GM12878 (cell line): Measurements from ENCODE around the gene FERMT3. TPM values are rescaled to one million over a fixed set of nuclear protein-coding genes. Genes with fewer than 3 reads are reported as not detected.

Source experiments
- ATAC-seq: fragments of 200-7000 bp; cut with Tn5 transposase; 3 replicates; pipeline ENCODE4 v1.9.1; 2020; ENCODE audit warnings: mild to moderate bottlenecking, moderate library complexity
- BruUV-seq: library from RNA; stranded (reverse); fragments of 400-500 nt; replicated peaks from 2 replicates; lab custom pipeline; 2021; lab: Mats Ljungman, UMichigan
- CTCF ChIA-PET: fragments of 300-600 bp; sonication (Branson Sonifier 250); formaldehyde crosslinking; extraction: SDS; loops from one replicate; lab custom pipeline; 2021; ENCODE audit warnings: inconsistent platforms; lab: Yijun Ruan, JAX
- POLR2A ChIA-PET: fragments of 350-600 bp; formaldehyde crosslinking; extraction: SDS; loops from one replicate; lab custom pipeline; 2021; ENCODE audit warnings: inconsistent platforms; lab: Charles Lee
- RAD21 ChIA-PET: fragments of 300-600 bp; sonication (Branson Sonifier 250); formaldehyde crosslinking; loops from one replicate; lab custom pipeline; 2023; ENCODE audit warnings: antibody characterized with exemption; ENCODE audit not compliant: unreplicated experiment; lab: Charles Lee
- SMC1A ChIA-PET: fragments of 300-600 bp; sonication (Branson Sonifier 250); formaldehyde crosslinking; loops from one replicate; lab custom pipeline; 2023; ENCODE audit not compliant: unreplicated experiment, uncharacterized antibody; lab: Charles Lee
- DNase-seq: peaks from one replicate; pipeline ENCODE4 v3.0.0-alpha.2; 2011; ENCODE audit warnings: low read depth, low spot score
- FAIRE-seq: peaks from 3 replicates; lab custom pipeline; 2011; peaks lifted over from hg19 to GRCh38; lab: Jason Lieb, UNC
- H2AFZ ChIP-seq: 2 replicates; pipeline ENCODE4 v1.6.0; 2011; ENCODE audit warnings: low read depth, low read length, control low read depth; ENCODE audit not compliant: control insufficient read depth
- H3K27ac ChIP-seq: 2 replicates; pipeline ENCODE4 v1.5.1; 2011; ENCODE audit warnings: control low read depth; ENCODE audit not compliant: control insufficient read depth, insufficient read depth
- H3K27me3 ChIP-seq, 2 experiments: replicated peaks in 1 of 2; 2 replicates each; pipeline versions ENCODE4 v1.6.0 to v1.6.1; 2011; ENCODE audit warnings: low read length in 1 of 2; ENCODE audit not compliant: control insufficient read depth in 2 of 2, insufficient read depth in 2 of 2
- H3K36me3 ChIP-seq, 2 experiments: 2 replicates each; pipeline ENCODE4 v1.5.1; 2011; ENCODE audit warnings: low read length in 1 of 2; ENCODE audit not compliant: control insufficient read depth in 2 of 2, insufficient read depth in 2 of 2
- H3K4me1 ChIP-seq: 2 replicates; pipeline ENCODE4 v1.6.1; 2011; ENCODE audit warnings: mild to moderate bottlenecking, low read length, moderate library complexity, mixed read lengths; ENCODE audit not compliant: control insufficient read depth, insufficient read depth
- H3K4me2 ChIP-seq: 2 replicates; pipeline ENCODE4 v1.6.0; 2011; ENCODE audit warnings: control low read depth; ENCODE audit not compliant: control insufficient read depth, insufficient read depth
- H3K4me3 ChIP-seq: fragments of 200-600 bp; sonication (generic); 2 replicates; pipeline ENCODE4 v1.5.1; 2016
- H3K79me2 ChIP-seq: 2 replicates; pipeline ENCODE4 v1.6.0; 2011; ENCODE audit warnings: low read length; ENCODE audit not compliant: control insufficient read depth, insufficient read depth
- H3K9ac ChIP-seq: 2 replicates; pipeline ENCODE4 v1.8.0; 2011; ENCODE audit warnings: low read length, control low read depth, mixed read lengths; ENCODE audit not compliant: control insufficient read depth, insufficient read depth
- H3K9me3 ChIP-seq: replicated peaks from 3 replicates; pipeline ENCODE4 v1.5.1; 2011; ENCODE audit warnings: mild to moderate bottlenecking, low read length; ENCODE audit not compliant: control insufficient read depth, insufficient read depth
- H4K20me1 ChIP-seq: 2 replicates; pipeline ENCODE4 v1.6.0; 2011; ENCODE audit not compliant: control insufficient read depth, insufficient read depth
- BACH1 ChIP-seq: fragments of 450-650 bp; IDR thresholded peaks from 2 replicates; pipeline ENCODE4 v1.6.1; 2017; ENCODE audit warnings: mild to moderate bottlenecking, borderline replicate concordance
- CHD4 ChIP-seq: fragments of 200-600 bp; sonication (generic); IDR thresholded peaks from 2 replicates; pipeline ENCODE4 v1.6.1; 2016; ENCODE audit warnings: mild to moderate bottlenecking
- E4F1 ChIP-seq: fragments of 450-650 bp; IDR thresholded peaks from 2 replicates; pipeline ENCODE4 v1.6.1; 2018; ENCODE audit warnings: borderline replicate concordance, mild to moderate bottlenecking; ENCODE audit not compliant: partially characterized antibody
- EED ChIP-seq: sonication (generic); IDR thresholded peaks from 2 replicates; pipeline ENCODE4 v1.6.1; 2016; ENCODE audit warnings: antibody characterized with exemption, low read depth
- GATAD2B ChIP-seq: fragments of 450-650 bp; conservative IDR thresholded peaks from 2 replicates; pipeline ENCODE4 v1.6.1; 2017; ENCODE audit warnings: low read depth, mild to moderate bottlenecking, moderate library complexity
- HDGF ChIP-seq: fragments of 450-650 bp; IDR thresholded peaks from 2 replicates; pipeline ENCODE4 v1.6.1; 2016; ENCODE audit warnings: antibody characterized with exemption
- HSF1 ChIP-seq: fragments of 150-350 bp; IDR thresholded peaks from 2 replicates; pipeline ENCODE4 v1.6.1; 2014; ENCODE audit warnings: mild to moderate bottlenecking, low read depth, low read length
- IKZF1 ChIP-seq: fragments of 450-650 bp; conservative IDR thresholded peaks from 2 replicates; pipeline ENCODE4 v1.6.1; 2017; ENCODE audit warnings: antibody characterized with exemption, mild to moderate bottlenecking
- KLF5 ChIP-seq: fragments of 450-650 bp; IDR thresholded peaks from 2 replicates; pipeline ENCODE4 v1.6.1; 2014; ENCODE audit warnings: mild to moderate bottlenecking; ENCODE audit not compliant: partially characterized antibody
- NFYB ChIP-seq: IDR thresholded peaks from 2 replicates; pipeline ENCODE4 v1.6.1; 2011; ENCODE audit warnings: low read depth, mild to moderate bottlenecking, low read length, improper control_type of control experiment, moderate library complexity; ENCODE audit not compliant: insufficient read depth
- NRF1 ChIP-seq: conservative IDR thresholded peaks from 2 replicates; pipeline ENCODE4 v1.6.1; 2011; ENCODE audit warnings: mild to moderate bottlenecking, low read depth, low read length, improper control_type of control experiment
- POLR2A ChIP-seq: IDR thresholded peaks from 2 replicates; pipeline ENCODE4 v1.6.1; 2011; ENCODE audit warnings: low read depth, mild to moderate bottlenecking, low read length
- POLR2AphosphoS2 ChIP-seq: IDR thresholded peaks from 2 replicates; pipeline ENCODE4 v1.6.1; 2011; ENCODE audit warnings: low read depth, mild to moderate bottlenecking, low read length, improper control_type of control experiment, moderate library complexity
- SP1 ChIP-seq: IDR thresholded peaks from one replicate; pipeline ENCODE4 v1.6.1; 2011; ENCODE audit warnings: low read depth, low read length
- WGBS: methylation state at CpG from one replicate; pipeline ENCODE4 v1.1.6; 2016; ENCODE audit warnings: low lambda C conversion rate; ENCODE audit not compliant: insufficient replicate concordance, insufficient coverage; ENCODE audit errors: missing lambda C conversion rate; 5-methylcytosine and 5-hydroxymethylcytosine counted together
- in situ Hi-C: fragments of 300-500 bp; cut with MboI; formaldehyde crosslinking; loops from 9 replicates; pipeline ENCODE4 v1.14.3; 2018; ENCODE audit warnings: mixed read lengths
- intact Hi-C: fragments of 100-400 bp; cut with micrococcal nuclease; formaldehyde crosslinking; loops from one replicate; pipeline ENCODE4 v1.14.2; 2022; ENCODE audit not compliant: unreplicated experiment
- polyA plus RNA-seq, 11 experiments: library from polyadenylated mRNA; depleted of rRNA in 4 of 11; unstranded in 6 of 11; stranded (reverse) in 5 of 11; fragments of >200 nt; fragmentation: Nextera tagmentation in 4 of 11; fragmentation: Illumina TruSeq in 1 of 11; extraction: Ambion mirVana in 4 of 11; extraction: Trizol in 1 of 11; gene quantifications; 1 replicate in 1 of 11; 2 replicates in 10 of 11; pipeline versions ENCODE4 v1.2.1 to v1.2.3, GENCODE V29; 2011 to 2016; ENCODE audit warnings: inconsistent platforms in 2 of 11, missing spikeins in 2 of 11, low read depth in 1 of 11
- total RNA-seq, 4 experiments: library from RNA; depleted of rRNA in 3 of 4; stranded (reverse); fragments of >200 nt in 3 of 4; fragmentation: Illumina TruSeq in 1 of 4; extraction: Trizol in 1 of 4; gene quantifications; 2 replicates each; pipeline versions ENCODE4 v1.2.1 to v1.2.3, GENCODE V29; 2013 to 2021

FERMT3 gene
- total and polyA plus RNA-seq, 10 of the 15 experiments (the other 5 are each of a cell fraction or from before 2014, with no cell fraction given): 2.0 to 211 (median 114) TPM

GRCh38 chr11:64241491-64242374 lies 35.2 kb downstream of the FERMT3 start (continued):
- TF ChIP-seq HDGF (peak; percentile 9; the same call in 1 of the 2 replicates), POLR2AphosphoS2 (0 out of 2 replicates have a peak, but pooled peaks have one; percentile 2), IKZF1 (peak; percentile 45), NRF1 (no peak), SP1 (peak; percentile 9), GATAD2B (peak; percentile 91; the same call in 1 of the 2 replicates), NFYB (no peak), KLF5 (peak; percentile 22), EED (no peak), BACH1 (peak; percentile 78)
- TF ChIP-seq, all 136 proteins: peak for 27

GRCh38 chr11:64243236-64243854 lies 36.8 kb downstream of the FERMT3 start:
- H3K79me2 ChIP-seq: peaks cover 38% of the 10 kb centered on the region
- FAIRE-seq (no peak), ATAC-seq (no peak), DNase-seq (no peak)
- BruUV-seq: no TSS peak
- H3K4me2 ChIP-seq: peak overlapping the region; percentile 46; the same call in 1 of the 2 replicates
- intact Hi-C loops (no loop called here), in situ Hi-C loops (loop anchor here (25.0 kb wide), 1 partner anchor 1619 kb away; the partner anchor contains the start of genes CFL1, EFEMP2 and MUS81)
- H3K36me3 ChIP-seq: peaks cover 0 to 10% of the 10 kb centered on the region in 2 experiments; a peak in 2 of 4 replicates
- H4K20me1 ChIP-seq: no peaks in the 10 kb centered on the region
- 77% methylated on average over 8 of the region's 8 CpGs for WGBS
- POLR2A ChIA-PET: interaction anchor here (1.2 to 7.4 kb wide), 8 partner anchors 16 to 61 kb away, joined by 3 to 82 read pairs (median 5); partner anchors contain the start of genes BAD, DNAJC4, FERMT3 and NUDT22
- H3K27me3 ChIP-seq: no peaks in the 10 kb centered on the region
- RAD21 ChIA-PET: interaction anchor here (0.9 to 8.6 kb wide), 5 partner anchors 9 to 59 kb away, joined by 3 to 104 read pairs (median 4); partner anchors contain the start of genes FERMT3, NUDT22 and TRPT1
- CTCF ChIA-PET: interaction anchor here (1.2 to 6.2 kb wide), 8 partner anchors 8 to 112 kb away, joined by 3 to 66 read pairs (median 12); partner anchors contain the start of genes BAD, CATSPERZ, FERMT3 and NUDT22
- H3K27ac ChIP-seq: no peak overlapping the region
- no peaks in the 10 kb centered on the region for H3K9me3 ChIP-seq
- H3K4me1 ChIP-seq: peaks cover 32% of the 10 kb centered on the region
- H3K9ac ChIP-seq: no peak overlapping the region
- H3K4me3 ChIP-seq: no peak overlapping the region
- SMC1A ChIA-PET: interaction anchor here (0.8 to 5.0 kb wide), 2 partner anchors 15 to 37 kb away, joined by 3 to 40 read pairs; partner anchors contain the start of gene FERMT3
- H2AFZ ChIP-seq: no peak overlapping the region
- no peak for TF ChIP-seq NFYB
- TF ChIP-seq CHD4: no peak
- TF ChIP-seq HSF1: no peak
- TF ChIP-seq E4F1: no peak
- peak; percentile 59 for TF ChIP-seq POLR2A
